GM19397 (cell line): ENCODE measurements around the gene NPHS2.

Source experiments
- ATAC-seq: cut with Tn5 transposase; IDR thresholded peaks from one replicate; pipeline ENCODE4 v1.9.1; 2021; ENCODE audit warnings: mild to moderate bottlenecking, moderate library complexity; ENCODE audit not compliant: unreplicated experiment

The NPHS2 gene

DNA sequence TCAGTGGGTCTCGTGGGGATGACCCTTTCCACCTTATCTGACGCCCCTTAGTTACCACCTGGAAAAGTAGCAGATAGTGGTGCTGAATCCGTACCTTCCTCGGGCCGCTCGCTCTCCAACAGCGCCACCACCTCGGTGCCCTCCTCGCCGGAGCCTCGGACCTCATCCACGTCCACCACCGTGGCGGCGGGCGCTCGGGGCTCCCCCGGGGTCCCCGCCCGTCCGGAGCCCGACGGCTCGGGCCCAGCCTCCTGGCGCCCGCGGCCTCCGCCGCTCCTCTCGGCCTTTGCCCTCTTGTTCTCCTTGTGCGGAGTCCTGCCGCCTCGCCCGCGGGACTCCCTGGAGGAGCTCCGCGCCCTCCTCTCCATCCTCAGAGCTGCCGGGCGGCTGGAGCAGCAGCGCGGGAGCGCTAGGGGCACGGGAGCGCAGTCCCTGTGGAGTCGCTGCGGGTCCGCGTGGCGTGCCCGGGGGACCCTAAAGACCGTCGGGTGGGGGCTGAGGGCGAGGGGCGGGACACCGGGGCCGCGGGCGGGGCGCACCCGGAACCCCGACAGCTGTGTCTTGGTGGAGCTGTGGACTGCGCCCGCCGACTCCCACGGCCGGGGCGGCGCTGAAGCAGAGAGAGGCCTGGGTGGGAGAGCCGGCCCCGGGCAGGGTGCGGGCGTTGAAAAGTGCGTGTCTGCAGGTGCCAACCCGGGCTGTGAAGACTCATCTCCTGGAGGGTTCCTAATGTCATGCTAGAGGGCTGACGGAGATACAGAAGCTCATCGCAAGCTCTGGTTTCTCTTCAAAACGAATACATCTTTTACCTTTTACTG lies at the start of gene NPHS2:
TSS of gene NPHS2 (minus strand) at position 452 of the 818 bp plus-strand sequence. CDS start at position 368, 84 bp downstream.
- ATAC-seq = no peak

DNA sequence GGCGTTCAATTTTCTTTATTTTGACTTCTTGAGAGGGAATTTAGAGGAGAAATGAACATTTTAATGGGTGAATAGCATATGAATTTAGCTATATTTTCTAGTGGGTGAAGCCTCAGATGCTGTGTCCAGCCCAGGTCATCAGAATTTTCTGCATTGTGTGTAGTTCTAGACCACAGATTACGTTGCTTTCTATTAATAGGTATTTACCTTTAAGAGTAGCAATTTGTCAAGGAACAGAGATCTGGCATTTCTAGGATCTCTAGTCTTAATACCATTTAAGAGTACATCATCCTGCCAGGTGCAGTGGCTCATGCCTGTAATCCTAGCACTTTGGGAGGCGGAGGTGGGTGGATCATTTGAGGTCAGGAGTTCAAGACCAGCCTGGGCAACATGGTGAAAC lies 36.6 kb upstream of the NPHS2 start:
- ATAC-seq = no peak

- no peak for ATAC-seq
Observed at GRCh38 chr1:179601093-179601492, 25.3 kb upstream of the NPHS2 start.

DNA sequence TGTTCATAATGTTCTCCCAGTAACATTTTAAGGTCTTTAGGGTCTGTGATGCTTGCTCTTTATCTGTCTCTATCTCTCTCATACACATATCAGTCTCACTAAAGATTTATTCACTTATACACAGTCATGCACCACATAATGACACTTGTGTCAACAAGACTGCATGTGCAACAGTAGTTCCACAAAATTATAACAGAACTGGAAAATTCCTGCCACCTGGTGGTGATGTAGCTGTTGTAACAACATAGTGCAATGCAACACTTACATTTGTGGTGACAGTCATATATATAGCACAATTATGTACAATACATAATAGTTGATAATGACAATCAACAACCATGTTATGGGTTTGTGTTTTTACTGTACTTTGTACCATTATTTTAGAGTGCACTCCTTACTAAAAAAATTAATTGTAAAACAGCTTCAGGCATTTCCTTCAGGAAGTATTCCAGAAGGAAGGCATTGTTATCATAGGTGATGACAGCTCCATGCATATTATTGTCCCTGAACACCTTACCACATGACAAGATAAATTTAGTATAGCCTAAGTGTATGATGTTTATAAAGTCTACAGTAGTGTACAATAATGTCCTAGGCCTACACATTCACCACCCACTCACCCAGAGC lies 24.0 kb upstream of the NPHS2 start:
- ATAC-seq = no peak

DNA sequence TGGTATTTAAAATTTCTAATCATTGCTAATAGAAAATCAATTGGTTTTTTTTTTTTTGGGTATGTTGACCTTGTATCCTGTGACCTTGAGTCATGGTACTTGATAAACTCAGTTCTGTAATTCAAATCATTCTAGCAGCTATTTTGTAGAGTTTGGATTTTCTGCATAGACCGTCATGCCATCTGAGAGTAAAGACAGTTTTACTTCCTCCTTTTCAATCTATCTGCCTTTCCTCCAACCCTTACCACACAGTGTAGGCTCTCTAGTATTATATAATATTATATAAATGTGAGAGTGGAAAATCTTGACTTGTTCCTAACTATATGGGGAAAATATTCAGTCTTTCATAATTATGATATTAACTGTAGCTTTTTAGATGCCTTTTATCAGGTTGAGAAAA lies 22.9 kb upstream of the NPHS2 start:
- ATAC-seq = no peak

DNA sequence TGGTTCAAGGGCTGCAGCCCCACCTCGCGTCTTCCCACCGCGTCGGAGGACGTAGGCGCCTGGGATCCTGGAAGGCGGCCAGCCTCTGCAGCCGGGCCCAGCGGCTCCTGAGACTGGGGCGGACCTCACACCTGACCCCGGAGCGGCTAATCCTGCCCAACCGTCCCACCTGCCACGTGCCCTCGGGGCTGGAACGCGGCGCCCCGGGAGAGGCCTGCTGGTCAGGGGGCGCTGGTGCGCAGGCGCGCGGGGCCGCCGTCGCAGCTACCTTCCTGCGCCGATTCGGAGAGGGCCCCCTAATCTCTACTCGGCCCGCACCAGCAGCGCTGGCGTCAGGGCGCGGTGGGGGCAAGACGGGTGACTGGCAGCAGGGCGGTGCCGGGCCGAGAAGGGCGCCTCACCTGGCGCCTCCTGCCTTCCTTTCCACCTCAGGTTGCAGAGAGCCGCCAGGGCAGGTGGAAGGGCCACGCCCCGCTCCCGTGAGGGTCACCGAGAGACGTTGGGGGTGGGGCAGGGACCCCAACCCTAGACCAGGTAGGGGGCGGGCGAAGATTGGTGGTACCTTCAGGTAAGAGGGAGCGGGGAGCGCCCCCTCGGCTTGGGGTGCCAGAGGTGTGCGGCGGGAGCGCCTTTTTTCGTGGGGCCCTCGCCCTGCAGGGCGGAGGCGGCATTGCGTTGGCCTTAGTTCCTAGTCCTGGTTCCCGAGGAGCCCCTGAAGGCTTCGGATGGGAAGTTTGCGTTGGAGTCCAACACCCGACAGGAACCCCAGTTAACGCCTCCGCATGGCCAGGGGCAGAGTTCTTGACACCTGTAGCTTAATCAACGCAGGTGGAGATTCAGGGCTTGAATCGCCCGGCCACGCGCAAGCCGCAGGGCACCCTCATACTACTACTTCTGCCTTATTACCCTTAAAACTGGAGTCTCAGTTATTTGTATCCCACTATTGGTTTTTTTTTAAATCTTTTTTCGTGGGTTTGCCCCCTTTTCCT lies 16.1 kb upstream of the NPHS2 start, which contains the start of gene TDRD5:
TSS of gene TDRD5 (plus strand) at position 241 of the 989 bp plus-strand sequence. CDS start 784 bp downstream, outside the sequence.
- no peak for ATAC-seq

DNA sequence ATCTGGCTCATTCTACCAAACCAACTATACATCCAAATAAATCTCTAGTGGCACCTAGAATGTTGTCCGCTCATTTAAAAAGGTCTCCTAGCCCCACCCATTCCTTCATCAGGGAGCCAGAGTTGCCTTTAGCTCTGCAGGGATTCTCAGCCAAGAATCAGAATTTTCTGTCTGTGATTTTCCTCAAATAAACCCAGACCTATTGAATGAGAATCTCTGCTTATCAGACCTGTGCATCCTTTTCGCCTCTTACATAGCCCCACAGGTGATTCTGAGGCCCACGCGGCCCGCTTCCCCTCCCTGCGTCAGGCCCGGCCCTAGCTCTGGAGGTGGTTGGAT lies 15.5 kb upstream of the NPHS2 start:
- no peak for ATAC-seq

- no peak for ATAC-seq
Observed at GRCh38 chr1:179590671-179591070, 14.9 kb upstream of the NPHS2 start.

- no peak for ATAC-seq
Observed at GRCh38 chr1:179589509-179589908, 13.8 kb upstream of the NPHS2 start.

- no peak for ATAC-seq
Observed at GRCh38 chr1:179588425-179589024, 12.8 kb upstream of the NPHS2 start.

GRCh38 chr1:179587336-179587735 lies 11.6 kb upstream of the NPHS2 start:
- ATAC-seq = no peak

- no peak for ATAC-seq
Observed at GRCh38 chr1:179586107-179586823, 10.5 kb upstream of the NPHS2 start.

DNA sequence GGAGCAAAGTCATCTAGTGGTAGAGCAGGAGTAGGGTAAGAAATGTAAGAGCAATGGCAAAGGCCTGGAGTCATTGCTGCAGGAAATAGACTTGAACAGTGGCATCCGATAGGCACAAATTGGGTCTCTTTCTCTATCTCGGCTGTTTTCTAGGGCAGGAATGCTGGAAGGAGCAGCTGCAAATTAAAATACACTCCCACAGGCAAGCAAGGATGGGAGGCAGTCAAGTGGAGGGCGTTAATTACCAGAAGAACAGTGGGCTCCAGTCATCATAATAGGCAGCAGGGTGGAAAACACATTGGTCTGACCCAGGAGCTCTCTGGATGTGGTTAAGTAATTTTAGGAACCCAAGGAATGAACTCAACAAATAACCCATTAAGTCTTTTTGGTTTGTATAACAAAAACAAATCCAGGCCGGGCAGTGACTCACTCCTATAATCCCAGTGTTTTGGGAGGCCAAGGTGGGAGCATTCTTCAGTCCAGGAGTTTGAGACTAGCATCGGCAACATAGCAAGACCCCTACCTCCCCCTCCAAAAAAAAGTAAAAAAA lies 8.1 kb upstream of the NPHS2 start:
- no peak for ATAC-seq

DNA sequence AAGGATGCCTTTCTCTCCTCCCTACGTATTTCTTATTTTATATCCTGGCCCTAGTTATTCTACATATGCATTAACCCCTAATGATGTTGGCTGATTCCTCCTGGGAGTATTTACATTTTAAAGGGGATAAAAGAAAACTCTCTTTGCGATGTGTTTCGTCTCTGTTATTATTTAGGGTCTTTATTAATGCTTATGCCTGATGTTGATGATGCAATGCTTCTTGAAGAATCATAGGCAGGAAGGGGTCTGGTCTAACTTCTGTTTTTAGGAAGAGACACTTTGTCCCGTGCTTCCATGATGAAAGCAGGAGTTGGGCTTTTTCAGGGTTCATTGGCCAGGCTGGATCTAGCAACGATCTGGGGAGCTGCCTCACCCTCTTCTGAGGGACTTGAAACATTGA lies 761 bp upstream of the NPHS2 start:
- no peak for ATAC-seq

- no peak for ATAC-seq
Observed at GRCh38 chr1:179558078-179558477, 17.7 kb downstream of the NPHS2 start.

DNA sequence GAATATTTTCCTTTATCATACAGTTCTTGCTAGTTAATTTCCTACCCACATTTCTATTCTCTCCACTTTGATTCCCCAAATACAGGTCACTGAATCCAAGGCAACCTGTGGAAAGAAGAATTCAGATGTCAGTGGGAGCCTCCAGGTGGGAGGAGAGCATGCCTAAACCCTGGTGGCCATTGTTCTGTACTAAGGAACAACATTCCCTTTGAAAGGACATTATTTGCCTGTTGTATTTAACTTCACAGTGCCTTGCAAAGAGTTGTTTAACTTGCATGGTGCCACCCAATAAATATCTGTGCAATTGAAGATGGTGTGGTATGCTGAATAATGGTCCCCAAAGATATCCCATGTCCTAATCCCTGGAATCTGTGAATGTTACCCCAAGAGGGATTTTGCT lies 21.3 kb downstream of the NPHS2 start:
- ATAC-seq = no peak

DNA sequence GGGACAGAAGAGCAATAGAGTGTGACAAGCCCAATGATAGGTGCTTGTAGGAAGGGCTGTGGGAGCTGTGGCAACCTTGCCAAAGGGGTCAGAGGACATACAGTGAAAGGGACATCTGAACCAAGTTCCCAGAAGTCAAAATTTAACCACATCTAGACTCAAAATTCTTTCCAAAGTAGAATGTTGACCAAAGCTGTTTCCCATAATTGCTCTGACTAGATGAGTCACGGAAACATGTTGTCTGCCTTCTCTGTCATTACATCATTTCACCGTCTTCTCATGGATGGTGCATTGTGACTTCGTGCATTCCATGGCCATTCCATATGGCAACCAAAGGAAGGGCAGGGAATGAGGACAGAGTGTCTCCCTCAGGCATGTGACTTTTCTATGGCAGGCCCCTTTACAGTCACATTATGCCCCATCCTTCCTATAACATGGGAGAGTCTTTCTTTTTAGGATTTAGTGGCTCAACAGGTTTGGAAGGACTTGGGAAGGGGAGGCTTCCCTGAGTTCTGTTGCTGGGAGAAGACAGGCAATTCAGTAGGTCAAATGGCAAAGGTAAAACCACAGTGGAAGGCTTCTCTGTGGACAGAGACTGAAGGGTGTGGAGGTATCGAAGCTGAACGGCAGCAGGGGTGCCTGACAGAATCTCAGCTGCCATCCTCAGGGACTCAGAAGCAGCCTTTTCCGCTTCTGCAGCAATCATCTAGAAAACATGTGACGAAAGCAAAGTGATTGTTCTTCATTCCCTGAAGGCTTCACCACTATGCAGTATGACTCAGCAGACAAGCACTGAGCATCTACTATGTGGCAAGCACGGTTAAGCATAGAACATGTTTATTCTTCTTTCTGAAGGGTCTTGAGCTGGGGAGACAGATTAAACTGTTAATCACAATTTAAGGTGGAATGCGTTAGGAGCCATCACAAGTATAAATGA lies 24.7 kb downstream of the NPHS2 start:
- no peak for ATAC-seq

GRCh38 chr1:179549368-179549700 lies 26.4 kb downstream of the NPHS2 start:
- ATAC-seq = no peak
